Skin of body (tissue), 2 donors: Measurements from ENCODE around the gene LHX2. TPM values are rescaled to one million over a fixed set of nuclear protein-coding genes. Genes with fewer than 3 reads are reported as not detected.
"Not testable (repeated sequence)": the region's sequence is repeated elsewhere in the genome, so short reads cannot be mapped to it uniquely, and the experiment has no call there.

Source experiments
- DNase-seq: peaks from one replicate; lab custom pipeline; 2025; lab: John Stamatoyannopoulos, UW
- total RNA-seq: library from RNA; depleted of rRNA; stranded (reverse); fragments of >200 nt; gene quantifications from one replicate; pipeline ENCODE4 v1.2.3, GENCODE V29; 2014

The LHX2 gene, protein sequence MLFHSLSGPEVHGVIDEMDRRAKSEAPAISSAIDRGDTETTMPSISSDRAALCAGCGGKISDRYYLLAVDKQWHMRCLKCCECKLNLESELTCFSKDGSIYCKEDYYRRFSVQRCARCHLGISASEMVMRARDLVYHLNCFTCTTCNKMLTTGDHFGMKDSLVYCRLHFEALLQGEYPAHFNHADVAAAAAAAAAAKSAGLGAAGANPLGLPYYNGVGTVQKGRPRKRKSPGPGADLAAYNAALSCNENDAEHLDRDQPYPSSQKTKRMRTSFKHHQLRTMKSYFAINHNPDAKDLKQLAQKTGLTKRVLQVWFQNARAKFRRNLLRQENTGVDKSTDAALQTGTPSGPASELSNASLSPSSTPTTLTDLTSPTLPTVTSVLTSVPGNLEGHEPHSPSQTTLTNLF
- 27.6 TPM for total RNA-seq

DNA sequence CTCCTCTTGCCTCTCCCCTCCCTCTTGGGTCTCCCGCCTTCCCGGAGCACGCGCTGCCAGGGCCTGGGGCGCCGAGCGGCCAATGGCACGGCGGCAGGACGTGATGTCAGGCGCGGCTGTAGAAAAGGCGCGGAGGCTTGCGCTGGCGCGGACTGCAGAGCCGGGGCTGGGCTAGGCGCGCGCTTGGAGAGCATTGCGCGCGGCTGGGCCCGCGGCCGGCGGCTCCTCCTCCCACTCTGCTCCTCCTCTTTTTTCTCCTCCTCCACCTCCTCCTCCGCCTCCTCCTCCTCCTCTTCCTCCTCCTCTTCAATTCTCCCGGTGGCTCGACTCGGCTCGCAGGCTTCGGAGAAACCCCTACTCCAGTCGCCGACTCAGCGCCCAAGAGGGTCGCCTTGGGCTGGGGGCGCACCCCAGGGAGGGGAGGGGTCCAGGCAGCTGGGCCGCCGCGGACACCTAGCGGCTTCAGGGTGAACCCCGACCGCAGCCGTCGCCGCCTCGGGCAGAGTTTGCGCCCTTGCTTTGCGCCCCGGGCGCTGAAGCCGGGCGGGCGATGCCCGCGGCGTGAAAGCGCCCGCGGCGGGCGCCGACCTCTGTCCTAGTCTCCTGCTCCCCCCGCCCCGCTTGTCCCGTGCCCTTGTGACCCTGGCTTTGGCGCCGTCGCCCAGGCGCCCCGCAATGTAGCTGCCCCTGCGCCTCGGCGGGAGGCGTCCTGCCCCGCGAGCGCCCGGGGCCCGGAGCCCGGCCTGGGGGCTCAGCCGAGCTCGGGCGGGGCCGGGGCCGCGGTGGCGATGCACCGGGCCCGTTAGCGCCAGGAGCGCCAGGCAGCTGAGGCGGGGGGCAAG lies at the start of gene LHX2:
LHX2 (plus strand) TSS at position 309 of the 842 bp plus-strand sequence. CDS start 581 bp downstream, outside the sequence.
- DNase-seq: peak; percentile 79

DNA sequence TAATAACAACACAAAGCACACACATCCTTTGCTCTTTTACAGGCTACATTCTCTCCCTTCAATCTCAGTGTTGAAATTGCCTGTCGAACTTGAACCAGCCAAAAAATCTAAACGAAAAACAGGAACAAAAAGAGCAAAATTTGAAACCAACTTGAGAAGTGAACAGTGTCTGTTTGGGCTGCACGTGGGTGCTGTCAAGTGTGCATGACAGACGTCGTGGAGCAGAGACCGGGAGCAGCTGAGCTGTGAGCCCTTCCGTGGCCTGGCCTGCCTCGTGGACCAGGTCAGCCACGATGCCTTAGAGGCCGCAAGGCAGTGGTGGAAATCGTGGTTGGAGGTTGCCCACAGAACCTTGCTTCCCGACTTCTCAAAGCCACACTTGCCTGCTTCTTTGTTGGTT lies 46.8 kb upstream of the LHX2 start:
- no peak for DNase-seq

GRCh38 chr9:123965801-123966686 lies 45.5 kb upstream of the LHX2 start:
- DNase-seq: no peak

DNA sequence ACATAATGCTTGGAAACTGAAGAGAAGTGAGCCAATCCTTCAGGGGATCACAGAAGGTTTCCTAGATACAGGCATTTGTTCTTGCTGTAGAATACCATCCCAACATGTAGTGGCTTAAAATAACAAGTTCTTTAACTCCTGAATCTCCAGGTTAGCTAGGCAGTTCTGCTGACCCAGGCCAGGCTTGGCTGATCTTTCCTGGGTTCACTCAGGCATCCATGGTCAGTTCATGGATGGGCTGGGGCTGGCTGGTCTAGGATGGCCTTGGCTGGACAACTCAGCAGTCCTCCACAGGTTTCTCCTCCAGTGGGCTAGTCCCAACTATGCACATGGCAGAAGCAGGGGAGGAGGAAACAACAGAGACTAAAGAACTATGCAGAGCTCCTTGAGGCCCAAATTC lies 44.2 kb upstream of the LHX2 start:
- no peak for DNase-seq

GRCh38 chr9:123972618-123973017 lies 39.0 kb upstream of the LHX2 start:
- no peak for DNase-seq

- DNase-seq: no peak
Observed at GRCh38 chr9:123973590-123974223, 37.9 kb upstream of the LHX2 start.

DNA sequence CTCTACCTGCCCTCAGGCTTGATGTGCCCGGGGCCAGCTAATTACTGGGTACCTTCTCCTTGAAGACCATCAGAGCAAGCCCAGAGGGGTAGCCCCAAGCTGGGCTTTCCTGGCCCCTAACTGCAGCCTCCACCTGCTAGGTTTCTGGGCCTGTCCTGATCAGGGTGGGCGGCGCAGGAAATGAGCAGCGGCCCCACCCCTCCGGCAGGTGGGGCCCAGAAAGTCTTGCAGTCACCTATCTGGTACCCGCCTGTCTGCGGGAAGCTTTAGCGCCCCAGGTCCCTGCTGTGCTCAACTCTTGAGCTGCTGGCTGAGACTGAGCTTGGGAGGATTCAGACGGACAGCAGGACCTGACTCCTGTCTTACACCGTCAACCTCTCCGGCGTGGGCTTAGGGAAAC lies 37.1 kb upstream of the LHX2 start:
- DNase-seq: no peak

DNA sequence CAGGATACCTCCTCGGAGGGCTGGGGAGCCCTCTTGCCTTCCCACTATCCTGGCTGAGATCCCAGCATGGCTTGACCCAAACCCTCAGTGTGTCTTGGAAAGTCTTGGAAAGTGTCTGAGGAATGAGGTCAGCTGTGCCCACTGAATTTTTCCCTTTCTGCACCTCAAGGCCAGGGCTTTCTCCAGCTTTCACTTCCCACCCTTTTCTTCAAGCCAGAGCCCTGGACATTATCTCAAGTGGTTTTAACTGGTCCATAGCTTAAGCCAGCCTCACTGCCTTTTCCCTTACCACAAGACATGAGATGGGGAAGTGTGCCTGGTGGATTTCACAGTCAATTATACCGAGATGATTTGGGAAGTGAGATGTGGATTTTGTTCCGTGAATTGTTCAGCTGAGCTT lies 35.7 kb upstream of the LHX2 start:
- DNase-seq: no peak

- DNase-seq: not testable (repeated sequence)
Observed at GRCh38 chr9:123976579-123976978, 35.0 kb upstream of the LHX2 start.

DNA sequence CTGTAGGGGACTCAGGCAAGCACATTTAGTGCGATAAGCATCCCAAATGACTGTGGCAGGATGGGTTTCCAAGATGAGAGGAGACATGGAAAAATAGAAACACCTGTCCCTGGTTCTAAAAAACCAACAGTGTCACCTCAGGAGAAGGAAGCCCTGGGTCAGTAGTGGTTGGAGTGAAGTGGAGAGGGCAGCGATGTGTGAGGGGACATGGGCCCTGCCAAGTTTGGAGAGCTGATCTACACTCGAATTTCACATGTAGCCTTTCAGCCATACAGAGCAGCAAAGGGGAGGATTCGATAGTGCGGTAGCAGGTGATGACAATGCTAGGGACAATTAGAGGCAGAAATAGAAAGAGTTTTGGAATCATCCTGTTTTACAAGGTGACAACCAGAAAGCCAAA lies 32.6 kb upstream of the LHX2 start:
- DNase-seq: no peak

DNA sequence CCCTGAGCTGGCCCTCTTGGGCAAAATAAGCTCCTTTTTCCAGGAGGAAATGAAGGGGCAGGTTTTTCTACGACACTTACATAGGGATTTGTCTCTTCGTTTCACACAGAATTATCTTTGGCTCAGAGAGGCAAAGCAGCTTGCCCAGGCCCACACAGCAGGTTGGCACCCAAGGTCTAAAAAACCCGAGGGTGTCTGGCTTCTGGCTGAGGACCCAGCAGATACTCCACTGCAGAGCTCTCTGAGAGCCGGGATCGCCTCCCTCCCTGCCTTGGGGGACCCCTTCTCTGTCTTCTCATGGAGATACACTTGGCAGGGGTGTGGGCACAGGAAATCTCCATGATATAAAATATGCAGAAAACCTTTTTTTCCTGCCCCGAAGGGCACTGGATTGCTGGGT lies 29.0 kb upstream of the LHX2 start:
- DNase-seq: no peak

DNA sequence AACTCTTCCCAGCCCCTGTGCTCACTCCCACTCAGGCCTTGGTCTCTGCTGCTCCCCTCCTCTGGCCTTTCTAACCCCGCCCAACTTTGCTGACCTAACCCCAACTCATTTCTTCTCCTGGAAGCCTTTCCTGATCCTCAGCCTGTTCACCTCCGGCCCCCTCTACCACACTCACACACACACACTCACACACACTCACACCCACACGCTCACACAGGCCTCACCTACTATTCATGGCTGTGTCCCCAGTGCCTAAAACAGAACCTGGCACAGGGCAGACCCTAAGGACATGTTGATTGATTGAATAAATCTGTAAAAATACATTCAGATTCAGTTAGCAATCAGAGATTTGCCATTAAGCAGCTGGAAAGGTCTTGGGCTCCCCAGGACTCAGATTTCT lies 28.5 kb upstream of the LHX2 start:
- DNase-seq: no peak

DNA sequence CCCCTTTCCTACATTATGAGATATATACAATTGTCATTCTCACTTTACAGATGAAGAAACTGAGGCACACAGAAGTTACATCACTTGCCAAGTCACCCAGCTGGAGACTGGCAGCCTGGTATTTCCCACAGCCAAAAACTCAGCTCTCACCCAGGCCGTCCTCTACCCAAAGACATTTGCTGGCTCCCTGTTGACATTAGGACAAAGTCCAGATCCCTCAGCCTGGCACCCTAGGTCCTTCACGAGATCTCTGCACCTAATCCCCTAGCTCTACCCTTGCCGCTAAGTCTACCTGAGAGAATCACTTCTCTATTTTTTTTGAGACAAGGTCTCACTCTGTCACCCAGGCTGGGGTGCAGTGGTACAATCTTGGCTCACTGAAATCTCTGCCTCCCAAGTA lies 26.8 kb upstream of the LHX2 start:
- DNase-seq: no peak

GRCh38 chr9:123985869-123986268 lies 25.7 kb upstream of the LHX2 start:
- DNase-seq: no peak

- DNase-seq: no peak
Observed at GRCh38 chr9:123990427-123990826, 21.1 kb upstream of the LHX2 start.

- not testable (repeated sequence) for DNase-seq
Observed at GRCh38 chr9:123992679-123993078, 18.9 kb upstream of the LHX2 start.

DNA sequence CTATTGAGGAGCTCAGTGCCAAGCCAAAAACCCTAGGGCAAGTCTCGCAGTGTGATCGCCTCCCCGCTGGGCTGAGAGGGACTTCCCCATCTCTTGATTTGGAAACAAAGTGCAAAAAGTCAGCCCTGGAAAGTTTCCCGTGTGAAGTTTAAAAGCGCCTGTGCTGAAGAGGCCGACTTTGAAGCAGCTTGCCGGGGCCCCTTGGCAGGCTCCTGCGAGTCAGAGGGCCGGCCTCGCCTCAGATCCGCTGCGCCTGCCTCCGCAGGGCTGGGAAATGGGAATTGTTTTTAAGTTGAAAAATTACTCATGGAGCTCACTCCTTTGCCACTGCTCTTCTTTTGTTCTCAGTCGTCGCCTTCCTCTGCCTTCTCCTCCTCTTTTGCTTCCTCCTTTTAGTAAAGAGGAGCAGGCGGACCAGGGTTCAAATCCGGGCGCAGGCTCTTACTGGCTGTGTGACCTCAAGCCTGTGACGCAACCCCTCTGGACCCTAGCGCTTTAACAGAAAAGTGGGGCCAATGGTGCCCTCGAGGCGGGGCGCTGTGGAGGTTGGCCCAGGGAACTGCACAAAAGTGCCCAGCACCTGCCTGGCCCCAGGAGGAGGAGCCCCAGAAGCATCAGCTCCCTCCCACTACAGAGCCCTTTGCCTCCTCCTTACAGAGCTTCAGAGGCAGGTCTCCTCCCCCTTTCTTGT lies 14.7 kb upstream of the LHX2 start:
- no peak for DNase-seq

GRCh38 chr9:123997665-123998277 lies 13.8 kb upstream of the LHX2 start:
- no peak for DNase-seq

DNA sequence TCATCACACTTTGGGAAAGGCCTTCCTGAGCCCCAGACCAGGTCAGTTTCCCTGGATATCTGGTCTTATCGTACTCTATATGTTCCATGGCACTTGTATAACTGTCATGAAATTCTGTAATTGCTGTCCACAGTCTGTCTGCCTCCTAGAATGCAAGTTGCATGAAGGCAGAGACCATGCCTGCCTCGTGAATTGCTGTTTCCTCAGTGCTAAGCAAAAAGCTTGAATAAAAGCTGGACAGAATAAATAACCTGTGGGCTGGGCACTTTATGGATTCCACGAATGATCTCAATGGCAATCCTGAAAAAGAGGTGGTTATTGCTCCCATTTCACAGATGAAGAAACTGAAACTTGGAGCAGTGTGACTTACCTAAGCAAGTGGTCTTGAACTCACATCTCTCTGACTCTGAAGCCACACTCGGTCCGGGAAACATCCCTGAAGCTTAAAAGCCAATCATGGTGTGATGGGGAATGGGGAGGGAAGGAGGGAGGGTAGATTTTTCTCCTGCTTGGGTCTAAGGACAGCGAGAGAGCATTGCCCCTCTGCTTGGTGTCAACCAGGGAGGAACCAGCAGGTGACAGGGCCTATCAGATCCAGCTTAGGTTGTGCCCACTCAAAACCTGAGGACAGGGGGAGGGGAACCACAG lies 13.2 kb upstream of the LHX2 start:
- DNase-seq: no peak
